ENCODE data around the gene SNORC. TPM values are rescaled to one million over a fixed set of nuclear protein-coding genes. Genes with fewer than 3 reads are reported as not detected.
A peak's percentile ranks its signal among the peaks of the same experiment; 100 is the strongest.

SNORC gene
- total and polyA plus RNA-seq, 8 donors, result 0.76 to 13.2 (median 1.8) TPM

DNA sequence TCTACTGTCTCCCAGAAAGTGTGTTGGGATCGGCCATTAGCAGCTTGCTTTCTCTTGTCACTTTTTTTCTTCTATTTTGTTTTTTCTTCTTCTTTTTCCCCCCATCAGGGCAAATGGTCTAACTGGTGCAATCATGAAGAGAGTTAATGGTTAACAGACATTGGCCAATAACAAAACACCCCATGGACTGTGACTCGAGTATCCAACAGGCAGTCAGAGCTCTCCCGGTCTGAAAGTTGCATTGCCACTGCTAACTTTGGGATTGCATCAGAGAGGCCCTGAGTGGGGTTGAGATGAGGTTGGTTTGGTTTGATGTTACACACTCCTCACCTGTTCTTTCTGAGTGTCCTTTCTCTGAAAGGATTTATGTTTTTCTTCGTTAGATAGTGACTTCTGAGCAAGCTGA lies 12.9 kb upstream of the SNORC start:
- Histone ChIP-seq H3K4me1 (no peaks in the 10 kb centered on the region), H3K36me3 (peaks cover 0 to 36% (median 8%) of the 10 kb centered on the region in 3 donors), H3K4me3 (no peak overlapping the region), H3K27ac (no peak overlapping the region), H3K27me3 (no peaks in the 10 kb centered on the region), H3K9me3 (no peaks in the 10 kb centered on the region)
- TF ChIP-seq, protein P1, sequence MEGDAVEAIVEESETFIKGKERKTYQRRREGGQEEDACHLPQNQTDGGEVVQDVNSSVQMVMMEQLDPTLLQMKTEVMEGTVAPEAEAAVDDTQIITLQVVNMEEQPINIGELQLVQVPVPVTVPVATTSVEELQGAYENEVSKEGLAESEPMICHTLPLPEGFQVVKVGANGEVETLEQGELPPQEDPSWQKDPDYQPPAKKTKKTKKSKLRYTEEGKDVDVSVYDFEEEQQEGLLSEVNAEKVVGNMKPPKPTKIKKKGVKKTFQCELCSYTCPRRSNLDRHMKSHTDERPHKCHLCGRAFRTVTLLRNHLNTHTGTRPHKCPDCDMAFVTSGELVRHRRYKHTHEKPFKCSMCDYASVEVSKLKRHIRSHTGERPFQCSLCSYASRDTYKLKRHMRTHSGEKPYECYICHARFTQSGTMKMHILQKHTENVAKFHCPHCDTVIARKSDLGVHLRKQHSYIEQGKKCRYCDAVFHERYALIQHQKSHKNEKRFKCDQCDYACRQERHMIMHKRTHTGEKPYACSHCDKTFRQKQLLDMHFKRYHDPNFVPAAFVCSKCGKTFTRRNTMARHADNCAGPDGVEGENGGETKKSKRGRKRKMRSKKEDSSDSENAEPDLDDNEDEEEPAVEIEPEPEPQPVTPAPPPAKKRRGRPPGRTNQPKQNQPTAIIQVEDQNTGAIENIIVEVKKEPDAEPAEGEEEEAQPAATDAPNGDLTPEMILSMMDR (IDR thresholded peaks at IDR 0.05), result no peak
- no peak for FAIRE-seq
- intact Hi-C loops (cut with DNase I), result no loop called here
- ATAC-seq, result peak; percentile 35 to 58 (median 51)
- WGBS, 2 donors, result 48 to 53% methylated on average over 4 of the region's 4 CpGs
- no peak for DNase-seq

DNA sequence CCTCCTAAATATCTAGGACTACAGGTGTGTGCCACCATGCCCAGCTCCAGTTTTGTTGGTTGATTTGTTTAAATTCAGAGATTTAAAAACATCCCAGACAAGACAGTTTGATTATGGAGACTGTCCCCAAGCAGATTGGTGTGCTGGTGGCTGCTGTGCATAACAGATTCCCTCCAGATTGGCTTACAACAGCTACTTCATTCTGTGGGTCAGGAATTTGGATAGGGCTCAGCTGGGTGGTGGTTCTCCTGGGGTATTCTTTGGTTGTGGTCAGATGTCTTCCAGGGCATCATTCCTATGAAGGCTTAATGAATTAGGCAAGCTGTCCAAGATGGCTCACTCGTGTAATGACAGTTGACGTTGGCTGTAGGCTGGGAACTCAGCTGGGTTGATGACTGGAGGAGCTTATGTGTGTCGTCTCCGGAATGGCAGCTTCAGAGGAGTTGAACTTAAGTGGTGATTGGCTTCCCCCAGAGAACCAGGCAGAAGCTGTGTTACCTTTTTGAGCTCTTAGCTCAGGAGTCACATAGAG lies 10.6 kb upstream of the SNORC start:
- intact Hi-C loops (cut with DNase I), result no loop called here
- no peak for FAIRE-seq
- H3K36me3 ChIP-seq, result peaks cover 0 to 36% (median 8%) of the 10 kb centered on the region in 3 donors

DNA sequence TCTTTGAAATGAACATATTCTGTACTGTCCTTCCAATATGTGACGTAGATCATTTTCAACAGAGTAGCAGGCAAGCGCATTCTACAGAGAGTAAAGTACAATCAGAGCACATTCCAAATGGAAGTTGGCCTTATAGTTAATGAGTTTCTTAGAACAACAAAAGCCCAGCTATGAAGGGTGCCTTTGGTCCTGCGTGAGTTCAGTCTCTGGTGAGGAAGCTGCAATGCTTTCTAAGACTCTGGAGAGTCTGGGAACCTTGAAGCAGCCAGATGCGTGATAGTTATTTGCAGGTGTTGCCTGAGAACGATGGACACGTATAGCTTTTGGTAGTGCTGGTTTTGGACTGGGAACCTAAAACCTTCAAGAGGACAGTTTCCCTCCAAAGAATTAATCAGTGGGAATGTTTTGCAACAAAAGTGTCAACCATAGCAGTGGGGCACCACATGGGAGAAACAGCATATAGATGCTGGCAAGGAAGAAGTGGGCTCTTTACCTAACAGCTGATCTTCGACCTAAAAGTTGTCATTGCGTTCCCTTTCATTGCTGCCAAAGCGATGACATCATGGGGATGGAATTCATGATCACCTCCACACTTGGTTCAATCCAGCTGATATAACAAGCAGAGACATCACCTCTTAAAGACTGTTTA lies 9.3 kb upstream of the SNORC start:
- no peaks in the 10 kb centered on the region for H3K4me1 ChIP-seq
- FAIRE-seq (no peak), DNase-seq (no peak), ATAC-seq (no peak)
- WGBS, 2 donors, result 86 to 90% methylated on average over 9 of the region's 9 CpGs
- H3K4me3 ChIP-seq, result no peak overlapping the region
- intact Hi-C loops (cut with DNase I), result no loop called here
- TF ChIP-seq, protein P1 (IDR thresholded peaks at IDR 0.05), result no peak
- no peak overlapping the region for H3K27ac ChIP-seq
- H3K9me3 ChIP-seq, result no peaks in the 10 kb centered on the region
- peaks cover 0 to 34% (median 8%) of the 10 kb centered on the region in 3 donors for H3K36me3 ChIP-seq
- no peaks in the 10 kb centered on the region for H3K27me3 ChIP-seq

More for the DNA sequence above, 10.6 kb upstream of the SNORC start:
- Histone ChIP-seq H3K27me3 (no peaks in the 10 kb centered on the region), H3K4me3 (no peak overlapping the region), H3K4me1 (no peaks in the 10 kb centered on the region), H3K27ac (no peak overlapping the region), H3K9me3 (no peaks in the 10 kb centered on the region)
- whole genome bisulfite sequencing, 2 donors, result 91 to 95% methylated on average over 4 of the region's 4 CpGs
- ATAC-seq, result no peak
- TF ChIP-seq, protein P1 (IDR thresholded peaks at IDR 0.05), result no peak
- DNase-seq, result no peak

DNA sequence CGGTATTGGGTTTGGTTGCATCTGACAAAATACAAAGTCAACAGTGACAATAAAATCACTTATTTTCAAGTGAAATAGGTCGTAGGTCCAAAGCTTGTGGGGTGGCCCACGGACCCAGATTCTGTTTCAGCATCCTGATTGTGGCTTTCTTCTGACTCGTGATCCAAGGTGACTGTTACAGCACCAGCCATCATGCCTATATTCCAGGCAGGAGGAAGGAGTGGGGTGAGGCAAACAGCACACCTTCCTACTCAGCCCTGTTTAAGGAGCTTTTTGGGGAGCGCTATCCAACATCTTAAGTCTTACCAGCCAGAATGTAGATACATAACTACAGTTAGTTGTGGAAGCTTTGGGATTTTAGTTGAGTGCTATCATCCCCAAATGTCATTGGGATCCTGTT lies 8.7 kb upstream of the SNORC start:
- no peaks in the 10 kb centered on the region for H3K4me1 ChIP-seq
- intact Hi-C loops (cut with DNase I), result no loop called here
- no peak overlapping the region for H3K4me3 ChIP-seq
- peaks cover 0 to 27% (median 8%) of the 10 kb centered on the region in 3 donors for H3K36me3 ChIP-seq
- 96 to 97% methylated on average over 5 of the region's 5 CpGs for WGBS, 2 donors
- TF ChIP-seq, protein P1 (IDR thresholded peaks at IDR 0.05), result no peak
- ATAC-seq (no peak), FAIRE-seq (no peak), DNase-seq (no peak)
- no peak overlapping the region for H3K27ac ChIP-seq
- H3K27me3 ChIP-seq, result no peaks in the 10 kb centered on the region
- no peaks in the 10 kb centered on the region for H3K9me3 ChIP-seq

DNA sequence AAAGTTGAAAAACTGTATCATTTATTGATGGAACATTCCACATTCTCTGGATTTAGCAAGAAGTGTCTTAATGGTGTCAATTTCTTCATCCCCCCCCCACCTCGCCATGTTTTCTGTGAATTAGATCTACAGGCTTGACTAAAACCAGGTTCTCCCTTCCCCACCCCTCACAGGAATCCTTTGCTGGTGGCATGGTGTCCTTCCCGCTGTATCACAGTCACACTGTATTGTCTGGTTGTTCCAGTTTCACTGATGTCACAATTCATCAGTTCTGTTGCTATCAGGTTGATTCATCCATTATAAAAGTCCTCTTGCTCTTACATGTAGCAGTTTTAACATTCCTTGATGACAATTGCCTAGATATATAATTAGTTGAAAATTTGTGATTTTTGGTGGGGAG lies 6.1 kb upstream of the SNORC start:
- H3K9me3 ChIP-seq, result no peaks in the 10 kb centered on the region
- H3K36me3 ChIP-seq, result peaks cover 0 to 4% (median 0%) of the 10 kb centered on the region in 3 donors
- no peak for ATAC-seq
- H3K4me3 ChIP-seq, result no peak overlapping the region
- no peak overlapping the region for H3K27ac ChIP-seq
- intact Hi-C loops (cut with DNase I), result no loop called here
- H3K27me3 ChIP-seq, result no peaks in the 10 kb centered on the region
- TF ChIP-seq, protein P1 (IDR thresholded peaks at IDR 0.05), result no peak
- H3K4me1 ChIP-seq, result no peaks in the 10 kb centered on the region
- no peak for FAIRE-seq
- 92 to 98% methylated on average over 2 of the region's 2 CpGs for WGBS, 2 donors
- no peak for DNase-seq

All from pancreas (tissue), 10 donors.